HG03025 (cell line): ENCODE measurements around the gene AURKB.
"Not testable (repeated sequence)": the region's sequence is repeated elsewhere in the genome, so short reads cannot be mapped to it uniquely, and the experiment has no call there.

Experiments used
- ATAC-seq: cut with Tn5 transposase; IDR thresholded peaks from one replicate; pipeline ENCODE4 v1.9.1; 2021; ENCODE audit warnings: mild to moderate bottlenecking, moderate library complexity; ENCODE audit not compliant: unreplicated experiment, low FRiP score

Gene AURKB

GRCh38 chr17:8189041-8189710 is 21.2 kb downstream of the AURKB start:
- no peak for ATAC-seq

- ATAC-seq = no peak
Measured at GRCh38 chr17:8188263-8188839, 22.0 kb downstream of the AURKB start.

GRCh38 chr17:8187517-8188262 is 22.7 kb downstream of the AURKB start:
- no peak for ATAC-seq

DNA sequence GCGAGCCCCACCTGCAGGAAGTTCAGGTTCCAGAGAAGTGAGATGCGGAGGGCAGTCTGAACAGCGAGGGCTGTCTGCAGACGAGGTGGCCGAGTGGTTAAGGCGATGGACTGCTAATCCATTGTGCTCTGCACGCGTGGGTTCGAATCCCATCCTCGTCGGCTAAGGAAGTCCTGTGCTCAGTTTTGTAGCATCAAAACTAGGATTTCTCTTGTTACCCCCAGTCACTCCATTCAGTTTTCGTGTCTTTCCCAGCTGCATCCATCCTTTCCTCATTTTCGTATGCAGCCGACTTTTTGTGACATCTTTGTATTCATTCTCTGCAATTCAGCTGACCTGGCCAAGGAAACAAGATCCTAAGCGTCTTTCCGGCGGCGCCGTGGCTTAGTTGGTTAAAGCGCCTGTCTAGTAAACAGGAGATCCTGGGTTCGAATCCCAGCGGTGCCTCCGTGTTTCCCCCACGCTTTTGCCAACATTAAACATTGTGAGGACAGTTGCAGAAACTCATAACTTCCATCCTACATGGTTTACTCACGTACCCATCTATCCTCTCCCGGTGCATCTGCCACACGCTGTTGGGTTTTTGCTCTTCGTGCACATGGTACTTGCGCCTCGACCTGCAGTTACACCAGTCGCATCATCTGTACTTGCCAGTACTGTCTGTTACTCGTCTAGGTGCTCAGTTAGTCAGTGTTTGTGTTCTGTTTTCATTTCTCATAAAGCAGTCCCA is 23.4 kb downstream of the AURKB start:
- no peak for ATAC-seq

DNA sequence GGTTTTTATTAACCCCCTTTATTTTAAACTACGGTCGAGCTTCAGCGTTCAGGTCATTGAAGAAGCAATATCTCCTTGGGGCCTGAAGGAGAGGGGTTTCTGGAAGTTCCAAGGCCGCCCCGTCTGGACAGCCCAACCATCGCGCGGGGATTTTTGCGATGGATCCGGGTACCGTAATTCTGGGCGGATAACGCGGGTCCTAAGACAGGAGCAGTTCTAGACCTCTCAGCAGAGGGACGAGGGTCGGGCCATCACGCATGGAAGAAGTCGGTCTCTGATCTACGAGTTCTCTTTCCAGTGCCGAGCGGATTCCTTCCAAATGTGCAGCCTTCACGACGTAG is 24.0 kb downstream of the AURKB start:
- no peak for ATAC-seq

- ATAC-seq = no peak
Measured at GRCh38 chr17:8185582-8186445, 24.6 kb downstream of the AURKB start.

- no peak for ATAC-seq
Measured at GRCh38 chr17:8176998-8177731, 33.2 kb downstream of the AURKB start.

GRCh38 chr17:8176197-8176940 is 34.0 kb downstream of the AURKB start, which contains the start of gene TMEM107:
TMEM107 (minus strand) TSS chr17:8176380; CDS start chr17:8176286, 94 bp downstream.
- no peak for ATAC-seq

- no peak for ATAC-seq
Measured at GRCh38 chr17:8175795-8176196, 34.6 kb downstream of the AURKB start.

GRCh38 chr17:8173871-8174322 is 36.5 kb downstream of the AURKB start:
- ATAC-seq = no peak

GRCh38 chr17:8173056-8173870 is 37.1 kb downstream of the AURKB start:
- peak; percentile 61 for ATAC-seq

DNA sequence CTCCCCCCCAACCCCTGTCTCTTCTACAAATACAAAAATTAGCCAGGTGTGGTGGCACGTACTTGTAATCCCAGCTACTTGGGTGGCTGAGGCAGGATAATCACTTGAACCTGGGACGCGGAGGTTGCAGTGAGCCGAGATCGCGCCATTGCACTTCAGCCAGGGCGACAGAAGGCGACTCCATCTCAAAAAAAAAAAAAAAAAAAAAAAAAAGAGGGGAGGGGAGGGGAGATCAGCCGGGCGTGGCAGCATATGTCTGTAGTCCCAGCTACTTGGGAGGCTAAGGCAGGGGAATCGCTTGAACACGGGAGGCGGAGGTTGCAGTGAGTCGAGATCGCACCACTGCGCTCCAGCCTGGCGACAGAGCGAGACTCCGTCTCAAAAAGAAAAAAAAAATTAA is 40.2 kb downstream of the AURKB start:
- ATAC-seq = not testable (repeated sequence)

GRCh38 chr17:8167526-8167925 is 42.8 kb downstream of the AURKB start:
- ATAC-seq = no peak

DNA sequence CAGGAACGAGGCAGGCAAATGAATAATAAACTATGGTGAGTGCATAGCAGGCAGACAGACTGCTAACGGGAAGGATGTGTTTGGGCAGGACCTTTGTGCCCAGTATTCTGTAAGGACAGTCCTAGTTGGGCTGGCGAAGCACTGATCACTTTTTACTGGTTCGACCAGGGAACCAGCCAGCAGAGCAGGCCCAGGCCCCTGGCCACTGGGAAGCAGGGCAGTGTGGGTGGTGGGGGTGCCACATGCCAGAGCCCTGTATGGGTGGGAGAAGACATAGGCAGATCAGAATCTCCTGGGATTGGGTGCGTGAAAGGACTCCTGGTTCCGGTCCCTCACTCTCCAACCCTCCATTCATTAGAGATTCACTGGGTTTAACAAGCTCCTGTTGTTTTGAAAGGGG is 43.6 kb downstream of the AURKB start:
- no peak for ATAC-seq

DNA sequence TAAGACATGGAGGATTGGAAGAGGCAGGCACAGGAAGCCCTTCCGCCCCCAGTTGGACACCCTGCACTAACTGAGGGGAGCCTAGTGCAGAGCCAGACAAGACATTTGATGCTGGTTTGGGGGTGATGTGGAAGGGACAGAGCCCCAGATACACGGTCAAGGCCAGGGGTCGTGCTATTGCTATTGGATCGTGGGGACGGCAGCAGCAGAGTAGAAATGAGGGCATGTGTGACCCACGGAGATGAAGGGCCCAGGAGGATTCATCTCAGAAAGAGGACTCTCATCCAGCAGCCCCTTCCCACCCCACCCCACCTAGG is 45.6 kb downstream of the AURKB start:
- ATAC-seq = no peak

DNA sequence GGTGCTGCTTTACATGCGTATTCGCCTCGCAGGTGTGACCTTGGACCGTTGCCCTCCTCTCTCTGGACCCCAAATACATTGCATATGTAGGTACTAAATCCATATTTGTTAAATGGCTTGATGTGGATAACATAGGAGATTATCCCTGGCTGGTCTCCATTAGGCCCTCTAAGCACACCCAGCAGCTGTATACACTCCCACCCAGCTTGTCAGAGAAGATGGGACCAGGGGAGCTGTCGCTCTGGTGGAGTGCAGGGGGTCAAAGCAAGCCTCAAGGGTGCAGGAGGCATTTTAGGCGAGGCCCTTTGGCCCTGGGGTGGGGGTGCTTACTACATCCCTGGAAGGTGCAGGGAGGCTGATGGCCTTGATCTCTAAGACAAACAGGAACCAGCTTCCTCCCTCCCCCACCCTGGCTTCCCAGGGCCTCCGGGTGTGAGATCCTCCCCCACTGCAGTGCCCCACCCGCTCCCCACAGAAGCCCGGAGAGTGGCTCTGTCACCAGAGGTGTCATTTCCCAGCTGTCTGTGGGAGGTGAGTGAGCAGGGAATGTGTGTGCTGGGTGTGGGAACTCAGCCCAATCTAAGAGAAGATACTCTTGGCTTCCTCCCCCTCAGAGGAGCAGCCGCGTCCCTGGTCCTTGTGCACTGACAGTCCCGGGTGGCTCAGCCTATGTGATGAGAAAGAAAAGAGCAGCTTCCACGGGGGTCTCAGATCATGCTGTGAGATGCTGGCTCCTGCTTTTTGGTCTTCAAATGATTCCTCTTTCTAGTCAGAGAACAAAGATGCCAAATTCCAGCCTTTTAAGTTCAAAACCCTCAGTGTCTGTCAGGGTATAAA is 46.2 kb downstream of the AURKB start:
- no peak for ATAC-seq
